RWPE1 (cell line): Measurements from ENCODE around the gene STRN3.

ENCODE experiments used
- CTCF ChIA-PET: fragments of 350-600 bp; sonication (Branson Sonifier 250); formaldehyde crosslinking; extraction: SDS; loops from one replicate; lab custom pipeline; 2021; lab: Yijun Ruan, JAX
- POLR2A ChIA-PET: fragments of 400-600 bp; formaldehyde crosslinking; extraction: SDS; loops from one replicate; lab custom pipeline; 2020; ENCODE audit warnings: antibody characterized with exemption; ENCODE audit not compliant: low non-redundant PET; lab: Yijun Ruan, JAX
- DNase-seq: peaks from one replicate; pipeline ENCODE4 v3.0.0; 2012; ENCODE audit warnings: low spot score
- H3K27ac ChIP-seq: fragments of 450-650 bp; 2 replicates; pipeline ENCODE4 v1.5.1; 2017
- CTCF ChIP-seq: fragments of 450-650 bp; conservative IDR thresholded peaks from 2 replicates; pipeline ENCODE4 v1.5.1; 2017; ENCODE audit warnings: low read depth, mild to moderate bottlenecking

Gene STRN3

GRCh38 chr14:30961330-30961729 is 64.8 kb downstream of the STRN3 start:
- TF ChIP-seq CTCF, result no peak

GRCh38 chr14:30960216-30960615 is 66.0 kb downstream of the STRN3 start:
- DNase-seq, result no peak
- CTCF ChIA-PET, result no interaction called here
- no peak for TF ChIP-seq CTCF
- no peak overlapping the region for H3K27ac ChIP-seq
- POLR2A ChIA-PET, result no interaction called here

More at GRCh38 chr14:30961330-30961729, 64.8 kb downstream of the STRN3 start:
- no peak for DNase-seq
- CTCF ChIA-PET, result no interaction called here
- POLR2A ChIA-PET, result no interaction called here
- H3K27ac ChIP-seq, result no peak overlapping the region

- ChIA-PET POLR2A (no interaction called here), CTCF (interaction anchor here (0.6 kb wide), 1 partner anchor 329 kb away, joined by 4 read pairs; no protein-coding TSS in a partner anchor)
- H3K27ac ChIP-seq, result no peak overlapping the region
- no peak for DNase-seq
- TF ChIP-seq CTCF, result no peak
Observed at GRCh38 chr14:30958555-30959407, 67.4 kb downstream of the STRN3 start.

GRCh38 chr14:30957813-30958370 is 68.3 kb downstream of the STRN3 start:
- no peak for DNase-seq
- H3K27ac ChIP-seq, result no peak overlapping the region
- CTCF ChIA-PET, result interaction anchor here (0.6 to 0.8 kb wide), 2 partner anchors 328 to 617 kb away, joined by 4 read pairs; no protein-coding TSS in a partner anchor
- POLR2A ChIA-PET, result no interaction called here
- TF ChIP-seq CTCF, result no peak

- POLR2A ChIA-PET, result no interaction called here
- CTCF ChIA-PET, result no interaction called here
- H3K27ac ChIP-seq, result no peak overlapping the region
- no peak for DNase-seq
- no peak for TF ChIP-seq CTCF
Observed at GRCh38 chr14:30949651-30950050, 76.5 kb downstream of the STRN3 start.

GRCh38 chr14:30943694-30944093 is 82.5 kb downstream of the STRN3 start:
- no peak for TF ChIP-seq CTCF
- CTCF ChIA-PET, result interaction anchor here (0.6 kb wide), 1 partner anchor 1236 kb away, joined by 6 read pairs; no protein-coding TSS in a partner anchor
- POLR2A ChIA-PET, result no interaction called here
- no peak for DNase-seq
- H3K27ac ChIP-seq, result no peak overlapping the region
